GM13976 (cell line): ENCODE data around the gene FBN3.

Experiments
- DNase-seq: peaks from one replicate; pipeline ENCODE4 v3.0.0; 2012; ENCODE audit warnings: low spot score
- in situ Hi-C: fragments of 300-500 bp; cut with MboI; formaldehyde crosslinking; loops from one replicate; pipeline ENCODE4 v1.12.0; 2022; ENCODE audit warnings: low sequenced_read_pairs, mixed read lengths, inconsistent platforms; ENCODE audit not compliant: unreplicated experiment
- TF ChIP-seq, protein P1 (sequence below): IDR thresholded peaks from 2 replicates; pipeline ENCODE4 v1.5.1; 2012; ENCODE audit warnings: borderline replicate concordance, mild to moderate bottlenecking; ENCODE audit not compliant: insufficient read depth; ENCODE audit errors: extremely low read depth, missing control alignments, control extremely low read depth

FBN3 gene

DNA sequence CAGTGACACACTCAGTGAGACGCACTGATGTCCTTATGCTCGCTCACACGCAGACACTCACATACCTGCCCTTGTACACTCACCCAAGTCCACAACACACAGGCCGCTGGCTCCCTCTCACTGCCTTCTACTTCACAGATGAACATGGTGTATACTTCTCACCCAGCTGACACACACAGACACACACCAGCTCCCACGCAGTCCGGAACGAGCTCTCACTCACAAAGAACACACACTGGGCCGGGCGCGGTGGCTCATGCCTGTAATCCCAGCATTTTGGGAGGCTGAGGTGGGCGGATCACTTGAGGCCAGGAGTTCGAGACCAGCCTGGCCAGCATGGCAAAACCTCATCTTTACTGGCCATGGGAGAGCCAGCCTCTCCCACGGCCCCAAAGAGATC lies 65.2 kb downstream of the FBN3 start:
- TF ChIP-seq, protein P1, sequence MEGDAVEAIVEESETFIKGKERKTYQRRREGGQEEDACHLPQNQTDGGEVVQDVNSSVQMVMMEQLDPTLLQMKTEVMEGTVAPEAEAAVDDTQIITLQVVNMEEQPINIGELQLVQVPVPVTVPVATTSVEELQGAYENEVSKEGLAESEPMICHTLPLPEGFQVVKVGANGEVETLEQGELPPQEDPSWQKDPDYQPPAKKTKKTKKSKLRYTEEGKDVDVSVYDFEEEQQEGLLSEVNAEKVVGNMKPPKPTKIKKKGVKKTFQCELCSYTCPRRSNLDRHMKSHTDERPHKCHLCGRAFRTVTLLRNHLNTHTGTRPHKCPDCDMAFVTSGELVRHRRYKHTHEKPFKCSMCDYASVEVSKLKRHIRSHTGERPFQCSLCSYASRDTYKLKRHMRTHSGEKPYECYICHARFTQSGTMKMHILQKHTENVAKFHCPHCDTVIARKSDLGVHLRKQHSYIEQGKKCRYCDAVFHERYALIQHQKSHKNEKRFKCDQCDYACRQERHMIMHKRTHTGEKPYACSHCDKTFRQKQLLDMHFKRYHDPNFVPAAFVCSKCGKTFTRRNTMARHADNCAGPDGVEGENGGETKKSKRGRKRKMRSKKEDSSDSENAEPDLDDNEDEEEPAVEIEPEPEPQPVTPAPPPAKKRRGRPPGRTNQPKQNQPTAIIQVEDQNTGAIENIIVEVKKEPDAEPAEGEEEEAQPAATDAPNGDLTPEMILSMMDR: no peak
- in situ Hi-C loops: no loop called here
- DNase-seq: no peak

DNA sequence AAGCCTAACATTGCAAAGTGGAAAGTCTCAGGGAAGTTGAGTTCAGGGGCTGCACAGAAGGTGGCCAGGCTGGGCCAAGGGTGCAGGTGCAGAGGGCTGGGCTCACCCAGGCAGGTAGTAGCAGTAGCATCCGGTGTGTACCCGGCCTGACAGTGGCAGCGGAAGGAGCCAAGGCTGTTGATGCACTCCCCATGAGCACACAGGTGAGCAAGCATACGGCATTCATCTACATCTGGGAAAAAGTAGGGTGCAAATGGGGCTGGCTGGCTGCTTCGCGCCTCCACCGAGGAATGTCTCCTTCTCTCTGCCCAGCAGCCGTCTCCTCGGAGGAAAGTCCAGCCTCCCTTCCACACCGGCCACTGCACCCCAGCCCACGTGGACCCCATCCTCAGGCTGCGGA lies 66.3 kb downstream of the FBN3 start:
- in situ Hi-C loops: no loop called here
- TF ChIP-seq, protein P1: no peak
- no peak for DNase-seq

DNA sequence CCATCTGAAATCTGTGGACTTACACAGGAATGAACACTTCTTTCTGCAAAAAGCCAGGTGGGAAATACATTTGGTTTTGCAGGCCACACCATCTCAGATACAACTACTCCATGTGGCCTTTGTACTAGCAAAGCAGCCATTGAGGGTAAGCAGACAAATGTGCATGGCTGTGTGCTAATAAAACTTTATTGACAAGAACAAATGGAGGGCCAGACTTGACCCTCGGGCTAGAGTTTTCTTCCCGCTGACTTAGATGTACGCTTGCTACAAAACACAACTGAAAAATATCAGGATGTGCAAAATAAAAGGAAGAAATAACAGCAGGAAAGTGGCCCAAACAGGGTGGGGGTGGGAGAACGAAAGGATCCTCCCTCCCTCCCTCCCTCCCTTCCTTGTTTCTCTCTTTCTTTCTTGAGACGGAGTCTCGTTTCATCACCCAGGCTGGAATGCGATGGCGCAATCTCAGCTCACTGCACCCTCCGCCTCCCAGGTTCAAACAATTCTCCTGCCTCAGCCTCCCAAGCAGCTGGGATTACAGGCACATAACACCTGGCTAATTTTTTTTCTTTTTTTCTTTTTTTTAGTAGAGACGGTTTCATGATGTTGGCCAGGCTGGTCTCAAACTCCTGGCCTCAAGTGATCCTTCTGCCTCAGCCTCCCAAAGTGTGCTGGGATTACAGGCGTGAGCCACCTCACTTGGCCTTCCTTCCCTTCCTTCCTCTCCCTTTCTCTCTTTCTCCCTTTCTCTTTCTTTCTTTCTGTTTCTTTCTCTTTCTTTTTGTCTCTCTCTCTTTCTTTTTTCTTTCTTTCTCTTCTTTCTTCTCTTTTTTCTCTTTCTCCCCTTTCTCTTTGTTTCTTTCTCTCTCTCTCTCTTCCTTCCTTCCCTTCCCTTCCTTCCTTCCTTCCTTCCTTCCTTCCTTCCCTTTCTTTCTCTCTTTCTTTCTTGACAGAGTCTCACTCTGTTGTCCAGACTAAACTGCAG lies 67.5 kb downstream of the FBN3 start:
- TF ChIP-seq, protein P1: no peak
- in situ Hi-C loops: no loop called here

DNA sequence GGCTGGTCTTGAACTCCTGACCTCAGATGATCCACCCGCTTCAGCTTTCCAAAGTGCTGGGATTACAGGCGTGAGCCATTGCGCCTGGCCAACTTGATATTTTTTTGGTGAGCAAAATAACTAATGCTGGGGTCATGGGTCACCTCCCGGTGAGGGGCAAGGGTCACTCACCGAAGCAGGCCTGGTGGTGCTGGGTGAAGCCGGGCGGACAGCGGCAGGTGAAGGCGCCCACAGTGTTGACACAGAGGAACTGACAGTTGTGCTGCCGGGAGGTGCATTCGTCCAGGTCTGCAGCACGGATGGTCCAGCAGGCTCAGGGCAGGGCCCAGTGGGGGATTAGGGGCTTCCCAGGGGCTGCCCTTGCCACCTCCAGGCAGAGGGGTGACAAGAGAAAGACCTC lies 68.6 kb downstream of the FBN3 start:
- DNase-seq: no peak
- TF ChIP-seq, protein P1: no peak
- in situ Hi-C loops: no loop called here

More for the DNA sequence above, 67.5 kb downstream of the FBN3 start:
- DNase-seq: no peak

DNA sequence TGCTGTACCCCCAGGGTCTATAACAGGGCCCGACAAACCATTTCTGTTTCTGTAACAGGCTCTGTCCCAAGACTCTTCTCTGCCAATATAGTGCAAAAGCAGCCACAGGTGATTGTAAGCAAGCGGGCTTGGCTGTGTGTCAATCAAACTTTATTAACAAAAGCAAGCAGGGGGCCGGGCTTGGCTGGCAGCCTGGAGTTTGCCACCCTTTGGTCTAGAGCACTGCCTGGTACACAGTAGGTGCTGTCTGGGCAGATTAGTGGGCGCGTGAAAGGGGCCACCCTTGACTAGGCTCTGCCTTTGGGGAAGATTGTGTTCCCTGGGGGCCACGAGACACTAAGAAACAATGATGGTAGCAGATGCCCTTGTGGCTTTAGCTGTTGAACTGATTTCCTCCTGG lies 69.4 kb downstream of the FBN3 start:
- no peak for DNase-seq
- in situ Hi-C loops: no loop called here
- TF ChIP-seq, protein P1: no peak

DNA sequence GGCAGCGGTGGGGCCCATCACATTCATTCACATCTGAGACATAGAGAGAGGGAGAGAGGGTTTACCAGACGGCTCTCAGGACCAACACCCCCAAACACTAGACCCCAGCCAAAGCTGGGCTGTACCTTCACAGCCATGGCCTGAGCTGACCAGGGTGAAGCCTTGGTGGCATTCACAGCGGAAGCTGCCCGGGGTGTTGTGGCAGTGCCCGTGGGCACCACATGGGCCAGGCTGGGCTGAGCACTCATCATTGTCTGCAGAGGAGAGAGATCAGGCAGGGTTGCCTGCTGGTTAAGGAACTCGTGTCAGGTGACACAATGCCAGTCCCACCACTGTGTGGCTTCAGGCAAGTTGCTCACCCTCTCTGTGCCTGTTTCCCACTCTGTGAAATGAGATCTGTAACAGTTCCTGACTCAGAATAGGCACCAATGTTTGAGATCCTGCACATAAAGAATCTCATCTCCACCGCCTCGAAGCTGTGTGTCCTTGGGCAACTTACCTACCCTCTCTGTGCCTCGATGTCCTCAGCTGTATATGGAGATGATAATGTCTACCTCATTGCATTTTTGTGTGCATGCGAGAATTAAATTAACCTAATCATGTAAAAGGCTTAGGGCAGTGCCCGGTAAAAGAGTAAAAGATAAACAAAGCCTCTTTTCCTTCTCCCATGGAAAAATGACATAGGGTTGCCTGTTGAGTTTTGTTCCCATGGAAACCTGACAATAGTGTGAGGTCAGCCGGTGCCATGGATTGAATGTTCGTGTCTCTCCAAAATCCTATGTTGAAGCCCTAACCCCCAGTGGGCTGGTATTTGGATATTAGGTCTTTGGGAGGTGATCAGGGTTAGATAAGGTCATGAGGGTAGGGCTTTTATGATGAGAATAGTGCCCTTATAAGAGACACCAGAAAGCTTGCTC lies 74.0 kb downstream of the FBN3 start:
- in situ Hi-C loops: no loop called here
- TF ChIP-seq, protein P1: no peak
- no peak for DNase-seq
